MM.1S (cell line): ENCODE measurements around the gene PNPLA2.

Source experiments
- DNase-seq: peaks from one replicate; pipeline ENCODE4 v3.0.0-alpha.2; 2015
- H2AFZ ChIP-seq: fragments of 300-600 bp; sonication (generic); 2 replicates; pipeline ENCODE4 v1.6.0; 2016; ENCODE audit warnings: antibody characterized with exemption, low read length
- H3F3A ChIP-seq: fragments of 300-600 bp; sonication (generic); 2 replicates; pipeline ENCODE4 v1.6.1; 2016; ENCODE audit warnings: mild to moderate bottlenecking, antibody characterized with exemption, low read length, moderate library complexity, mixed read lengths; ENCODE audit not compliant: insufficient read depth
- H3K27ac ChIP-seq: fragments of 300-600 bp; sonication (generic); 2 replicates; pipeline ENCODE4 v1.5.1; 2016; ENCODE audit warnings: mild to moderate bottlenecking, low read length
- H3K27me3 ChIP-seq: fragments of 300-600 bp; sonication (generic); replicated peaks from 2 replicates; pipeline ENCODE4 v1.6.0; 2016; ENCODE audit warnings: low read length; ENCODE audit not compliant: insufficient read depth
- H3K36me3 ChIP-seq: fragments of 300-600 bp; sonication (generic); replicated peaks from 2 replicates; pipeline ENCODE4 v1.6.1; 2016; ENCODE audit warnings: mild to moderate bottlenecking, low read length, mixed read lengths; ENCODE audit not compliant: insufficient read depth
- H3K4me1 ChIP-seq: fragments of 300-600 bp; sonication (generic); 2 replicates; pipeline ENCODE4 v1.6.1; 2016; ENCODE audit warnings: low read length, mixed read lengths
- H3K4me2 ChIP-seq: fragments of 300-600 bp; sonication (generic); 2 replicates; pipeline ENCODE4 v1.6.0; 2016; ENCODE audit warnings: low read depth, low read length
- H3K4me3 ChIP-seq: fragments of 300-600 bp; sonication (generic); 2 replicates; pipeline ENCODE4 v1.5.1; 2016; ENCODE audit warnings: low read length, mixed read lengths
- H3K79me2 ChIP-seq: fragments of 300-600 bp; sonication (generic); 2 replicates; pipeline ENCODE4 v1.6.1; 2016; ENCODE audit warnings: mixed run types, low read length, mixed read lengths
- H3K9ac ChIP-seq: fragments of 300-600 bp; sonication (generic); 2 replicates; pipeline ENCODE4 v1.6.1; 2016; ENCODE audit warnings: low read length, mixed read lengths
- H3K9me2 ChIP-seq: fragments of 300-600 bp; sonication (generic); replicated peaks from 2 replicates; pipeline ENCODE4 v1.6.1; 2016; ENCODE audit warnings: mild to moderate bottlenecking, low read length, mixed read lengths; ENCODE audit not compliant: insufficient read depth
- H3K9me3 ChIP-seq: fragments of 300-600 bp; sonication (generic); replicated peaks from 2 replicates; pipeline ENCODE4 v1.6.1; 2016; ENCODE audit warnings: mild to moderate bottlenecking, low read length, mixed read lengths; ENCODE audit not compliant: insufficient read depth
- H4K20me1 ChIP-seq: fragments of 300-600 bp; sonication (generic); 2 replicates; pipeline ENCODE4 v1.6.1; 2016; ENCODE audit warnings: mild to moderate bottlenecking, low read length, moderate library complexity, mixed read lengths; ENCODE audit not compliant: insufficient read depth
- EZH2 ChIP-seq: fragments of 300-600 bp; sonication (generic); optimal IDR thresholded peaks from 2 replicates; pipeline ENCODE3; 2017; ENCODE audit warnings: low read depth, mild to moderate bottlenecking, antibody characterized with exemption, low read length, mixed read lengths
- EZH2phosphoT487 ChIP-seq: fragments of 300-600 bp; sonication (generic); IDR thresholded peaks from 2 replicates; pipeline ENCODE4 v1.6.1; 2018; ENCODE audit warnings: antibody characterized with exemption, low read length
- TF ChIP-seq, protein P1 (sequence below): fragments of 300-600 bp; sonication (generic); IDR thresholded peaks from 2 replicates; pipeline ENCODE4 v1.5.1; 2016; ENCODE audit warnings: antibody characterized with exemption, low read length, mixed read lengths

PNPLA2 gene

DNA sequence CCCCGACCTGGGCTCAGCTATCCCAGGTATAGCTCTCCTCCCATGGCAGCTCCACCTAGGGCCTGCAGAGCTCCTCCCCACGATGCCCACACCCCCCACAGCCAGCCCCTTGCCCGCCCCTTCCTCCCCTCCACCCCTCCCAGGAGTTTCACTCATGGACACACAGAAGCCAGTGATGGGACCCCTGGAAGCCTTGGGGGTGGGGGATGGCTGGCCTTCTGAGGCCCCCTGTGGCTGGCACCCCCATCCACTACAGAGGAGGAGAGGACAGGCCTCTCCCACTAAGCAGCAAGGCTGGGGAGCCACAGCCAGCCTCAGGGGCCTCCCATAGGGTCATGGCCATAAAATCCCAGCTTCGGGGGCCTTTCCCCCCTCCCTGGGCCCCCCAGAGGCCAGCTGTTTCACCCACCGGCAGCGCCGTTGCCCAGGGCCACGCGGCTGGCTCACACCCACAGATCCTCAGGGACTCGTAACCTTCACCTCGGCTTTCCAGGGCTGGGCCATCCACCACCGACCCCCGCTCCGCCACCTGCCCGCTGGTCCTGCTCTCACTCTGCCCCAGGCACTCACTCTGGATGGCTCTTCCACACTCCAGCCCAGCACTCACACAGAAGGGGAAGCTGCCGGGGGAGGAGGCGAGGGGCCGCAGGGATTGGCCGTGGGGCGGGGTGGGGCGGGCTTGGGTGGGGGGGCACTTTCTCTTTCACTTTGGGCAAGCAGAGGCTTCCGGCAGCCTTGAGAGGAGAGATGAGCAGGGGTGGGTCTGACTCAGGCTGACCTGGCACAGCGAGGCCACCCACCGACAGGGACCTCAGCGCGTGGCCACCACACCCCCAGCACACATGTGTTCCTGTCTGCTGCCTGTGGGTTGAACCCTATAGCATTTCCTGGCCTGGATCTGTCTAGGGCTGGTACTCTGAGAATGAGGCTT lies 22.8 kb upstream of the PNPLA2 start:
- H2AFZ ChIP-seq = peak overlapping the region; percentile 70; the same call in 1 of the 2 replicates
- no peaks in the 10 kb centered on the region for H3K36me3 ChIP-seq
- no peaks in the 10 kb centered on the region for H3K27me3 ChIP-seq
- DNase-seq = peak; percentile 83
- H3K9me3 ChIP-seq = no peaks in the 10 kb centered on the region
- peaks cover 41% of the 10 kb centered on the region for H3K79me2 ChIP-seq
- H4K20me1 ChIP-seq = no peaks in the 10 kb centered on the region
- H3K9me2 ChIP-seq = no peaks in the 10 kb centered on the region
- peak overlapping the region; percentile 67 for H3K27ac ChIP-seq
- H3K4me3 ChIP-seq = peak overlapping the region; percentile 84
- TF ChIP-seq, protein P1, sequence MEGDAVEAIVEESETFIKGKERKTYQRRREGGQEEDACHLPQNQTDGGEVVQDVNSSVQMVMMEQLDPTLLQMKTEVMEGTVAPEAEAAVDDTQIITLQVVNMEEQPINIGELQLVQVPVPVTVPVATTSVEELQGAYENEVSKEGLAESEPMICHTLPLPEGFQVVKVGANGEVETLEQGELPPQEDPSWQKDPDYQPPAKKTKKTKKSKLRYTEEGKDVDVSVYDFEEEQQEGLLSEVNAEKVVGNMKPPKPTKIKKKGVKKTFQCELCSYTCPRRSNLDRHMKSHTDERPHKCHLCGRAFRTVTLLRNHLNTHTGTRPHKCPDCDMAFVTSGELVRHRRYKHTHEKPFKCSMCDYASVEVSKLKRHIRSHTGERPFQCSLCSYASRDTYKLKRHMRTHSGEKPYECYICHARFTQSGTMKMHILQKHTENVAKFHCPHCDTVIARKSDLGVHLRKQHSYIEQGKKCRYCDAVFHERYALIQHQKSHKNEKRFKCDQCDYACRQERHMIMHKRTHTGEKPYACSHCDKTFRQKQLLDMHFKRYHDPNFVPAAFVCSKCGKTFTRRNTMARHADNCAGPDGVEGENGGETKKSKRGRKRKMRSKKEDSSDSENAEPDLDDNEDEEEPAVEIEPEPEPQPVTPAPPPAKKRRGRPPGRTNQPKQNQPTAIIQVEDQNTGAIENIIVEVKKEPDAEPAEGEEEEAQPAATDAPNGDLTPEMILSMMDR = no peak
- H3K9ac ChIP-seq = peak overlapping the region; percentile 85
- H3F3A ChIP-seq = peaks cover 21% of the 10 kb centered on the region
- peak overlapping the region; percentile 100 for H3K4me2 ChIP-seq
- no peaks in the 10 kb centered on the region for H3K4me1 ChIP-seq

DNA sequence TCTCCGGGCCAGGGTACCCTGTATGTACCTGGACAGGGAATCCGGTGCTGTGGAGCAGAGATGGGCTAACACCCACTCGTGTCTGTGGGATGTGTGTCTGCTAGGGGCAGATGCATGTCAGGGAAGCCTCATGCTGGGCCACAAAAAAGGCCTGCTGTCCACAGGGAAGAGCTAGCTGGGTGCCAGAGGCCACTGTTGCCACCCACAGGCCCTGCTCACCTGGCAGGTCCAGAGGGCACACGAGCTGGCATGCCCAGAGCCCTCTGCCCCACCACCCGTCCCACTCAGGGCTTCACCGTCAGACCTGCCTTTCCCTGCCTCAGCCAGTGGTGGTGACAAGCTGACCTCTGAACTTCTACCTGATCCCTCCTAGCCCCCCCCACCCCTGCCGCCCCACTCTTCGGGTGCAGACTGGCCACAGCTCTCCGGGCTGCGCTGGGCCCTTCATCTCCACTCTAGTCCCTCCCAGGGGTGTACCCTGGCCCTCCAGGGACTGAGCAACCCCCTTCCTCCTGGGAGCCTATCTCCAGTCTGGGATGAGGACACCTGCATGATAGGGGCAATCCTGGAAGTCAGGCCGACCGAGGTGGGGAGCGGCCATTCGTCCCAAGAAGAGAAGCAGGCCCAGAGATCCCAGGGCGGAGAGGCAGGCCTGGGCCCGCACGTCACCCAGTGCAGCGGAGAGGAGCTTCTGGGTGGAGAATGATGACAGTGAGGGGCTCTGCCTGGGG lies 22.0 kb upstream of the PNPLA2 start:
- peaks cover 41% of the 10 kb centered on the region for H3K79me2 ChIP-seq
- no peaks in the 10 kb centered on the region for H3K4me1 ChIP-seq
- TF ChIP-seq, protein P1 = no peak
- TF ChIP-seq EZH2phosphoT487 (no peak), EZH2 (no peak)
- no peaks in the 10 kb centered on the region for H3K36me3 ChIP-seq
- H3K9me3 ChIP-seq = no peaks in the 10 kb centered on the region
- no peaks in the 10 kb centered on the region for H3K9me2 ChIP-seq
- H3K27ac ChIP-seq = peak overlapping the region; percentile 67
- H3K9ac ChIP-seq = peak overlapping the region; percentile 85
- H2AFZ ChIP-seq = peak overlapping the region; percentile 69
- peak overlapping the region; percentile 84 for H3K4me3 ChIP-seq
- H4K20me1 ChIP-seq = no peaks in the 10 kb centered on the region
- H3K27me3 ChIP-seq = no peaks in the 10 kb centered on the region
- peak overlapping the region; percentile 100 for H3K4me2 ChIP-seq
- DNase-seq = no peak
- H3F3A ChIP-seq = peaks cover 21% of the 10 kb centered on the region

DNA sequence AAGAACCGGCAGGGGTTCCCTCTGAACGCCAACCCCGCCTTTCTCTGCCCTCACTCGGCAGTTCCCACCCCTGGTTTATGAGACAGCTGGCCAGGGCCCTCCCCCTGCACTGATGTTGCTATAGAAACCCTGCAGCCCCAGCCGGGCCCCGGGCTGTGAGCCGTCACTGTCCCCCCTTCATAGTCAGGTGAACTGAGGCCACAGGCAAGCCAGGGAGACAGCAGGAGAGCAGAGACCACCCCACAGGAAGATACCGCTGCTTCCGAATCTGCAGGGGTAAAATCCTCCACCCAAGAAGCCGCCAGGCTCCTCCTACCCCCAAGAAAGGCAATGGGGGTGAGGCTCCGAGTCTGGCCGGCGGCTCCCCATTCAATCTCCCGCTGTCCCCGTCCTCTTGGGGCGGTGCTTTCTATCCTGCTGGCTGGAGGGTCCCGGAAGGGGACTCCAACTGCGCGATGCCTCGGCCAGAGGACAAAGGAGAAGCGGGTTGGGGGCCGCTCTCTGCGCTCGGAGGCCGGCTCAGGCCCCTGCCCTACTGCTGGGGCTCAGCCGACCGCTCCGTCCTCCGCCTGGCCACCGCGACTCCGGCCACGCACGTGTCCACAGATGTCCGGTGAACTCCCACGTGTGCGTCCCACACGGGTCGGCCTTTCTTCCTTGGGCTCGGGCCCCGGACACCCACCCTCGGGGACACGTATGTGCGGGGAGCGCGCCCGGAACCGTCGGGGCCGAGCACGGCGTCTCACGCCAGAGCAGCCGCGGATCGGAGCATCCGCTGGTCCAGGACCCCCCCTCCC lies 21.2 kb upstream of the PNPLA2 start:
- H3K4me2 ChIP-seq = peak overlapping the region; percentile 100
- peak overlapping the region; percentile 84 for H3K4me3 ChIP-seq
- H3K27me3 ChIP-seq = no peaks in the 10 kb centered on the region
- peak overlapping the region; percentile 85 for H3K9ac ChIP-seq
- no peaks in the 10 kb centered on the region for H3K4me1 ChIP-seq
- no peak for TF ChIP-seq EZH2phosphoT487
- TF ChIP-seq, protein P1 = no peak
- TF ChIP-seq EZH2 = no peak
- no peaks in the 10 kb centered on the region for H4K20me1 ChIP-seq
- H3K9me3 ChIP-seq = no peaks in the 10 kb centered on the region
- H3F3A ChIP-seq = peaks cover 21% of the 10 kb centered on the region
- no peaks in the 10 kb centered on the region for H3K36me3 ChIP-seq
- H3K79me2 ChIP-seq = peaks cover 45% of the 10 kb centered on the region
- H3K27ac ChIP-seq = peak overlapping the region; percentile 67; the same call in 1 of the 2 replicates
- H3K9me2 ChIP-seq = no peaks in the 10 kb centered on the region
- H2AFZ ChIP-seq = peak overlapping the region; percentile 69
- DNase-seq = peak; percentile 78
